ENCODE measurements around the gene FMNL3.

Gene FMNL3

DNA sequence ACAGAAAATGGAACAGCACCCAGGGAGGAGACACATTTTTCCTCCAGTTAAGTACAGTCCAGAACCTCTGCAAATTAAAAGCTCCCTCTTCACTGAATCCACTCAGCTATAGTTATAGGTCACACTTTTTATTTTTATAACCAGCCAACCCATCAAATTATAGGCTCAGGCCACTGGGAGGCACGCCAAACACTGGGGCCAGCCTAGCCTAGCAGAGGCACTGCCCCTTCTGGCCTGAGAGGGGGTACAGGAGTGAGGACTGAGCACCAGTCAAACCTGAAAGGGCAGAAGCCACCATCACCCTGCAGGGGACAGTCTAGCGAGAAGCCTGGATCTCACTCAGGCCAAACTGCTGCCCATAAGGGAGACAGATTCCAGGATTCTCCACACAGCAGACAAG is 19.3 kb downstream of the FMNL3 start:
- DNase-seq (ENCODE audit: low read depth, low spot score), result no peak
- Histone ChIP-seq H3K27me3 (ENCODE audit: insufficient read depth, insufficient read length) (no peaks in the 10 kb centered on the region), H3K4me3 (ENCODE audit: insufficient read length, low read depth) (no peak overlapping the region), H3K9me3 (ENCODE audit: insufficient read depth, low read length) (no peaks in the 10 kb centered on the region), H3K36me3 (ENCODE audit: insufficient read depth, insufficient read length, low read length) (no peaks in the 10 kb centered on the region), H3K9ac (ENCODE audit: insufficient read length, low read depth) (no peak overlapping the region), H3K4me1 (ENCODE audit: insufficient read depth, insufficient read length) (no peaks in the 10 kb centered on the region)
- TF ChIP-seq SUZ12 (IDR thresholded peaks at IDR 0.05; ENCODE audit: extremely low read depth, insufficient read depth, insufficient read length) (no peak), YY1 (IDR thresholded peaks at IDR 0.05; ENCODE audit: insufficient read depth, insufficient read length) (no peak), ZNF274 (IDR thresholded peaks at IDR 0.05; ENCODE audit: low read depth, low read length) (no peak)

DNA sequence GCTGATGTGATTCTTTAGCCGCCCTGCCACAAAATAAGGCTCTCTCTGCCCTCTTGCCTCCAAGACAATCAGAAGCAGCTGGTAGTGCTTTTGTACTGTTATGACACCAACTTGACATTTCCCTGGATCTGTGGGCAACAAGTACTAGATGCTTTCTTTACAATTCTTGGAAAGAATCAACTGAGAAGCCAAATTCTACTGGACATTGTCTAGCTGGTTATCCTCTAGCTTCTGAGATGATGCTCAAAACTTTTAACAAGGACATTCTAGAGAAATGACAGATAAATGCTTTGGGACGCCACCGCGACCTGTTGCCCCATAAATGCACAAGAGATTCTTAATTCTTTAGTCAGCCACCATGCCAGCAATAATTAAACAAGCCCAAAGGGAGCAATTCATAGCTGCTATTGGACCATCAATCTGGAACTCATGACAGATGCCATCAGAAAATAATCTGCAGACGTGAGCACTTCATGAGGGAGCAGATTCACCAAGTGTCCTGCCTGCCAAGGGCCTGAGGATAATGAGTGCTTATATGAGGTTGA is 22.8 kb downstream of the FMNL3 start:
- Histone ChIP-seq H3K4me1 (ENCODE audit: insufficient read depth, insufficient read length) (no peaks in the 10 kb centered on the region), H3K9me3 (ENCODE audit: insufficient read depth, low read length) (no peaks in the 10 kb centered on the region), H3K36me3 (ENCODE audit: insufficient read depth, insufficient read length, low read length) (no peaks in the 10 kb centered on the region), H3K9ac (ENCODE audit: insufficient read length, low read depth) (no peak overlapping the region), H3K27me3 (ENCODE audit: insufficient read depth, insufficient read length) (no peaks in the 10 kb centered on the region), H3K4me3 (ENCODE audit: insufficient read length, low read depth) (no peak overlapping the region)
- TF ChIP-seq SUZ12 (IDR thresholded peaks at IDR 0.05; ENCODE audit: extremely low read depth, insufficient read depth, insufficient read length), result no peak
- no peak for TF ChIP-seq YY1 (IDR thresholded peaks at IDR 0.05; ENCODE audit: insufficient read depth, insufficient read length)
- TF ChIP-seq ZNF274 (IDR thresholded peaks at IDR 0.05; ENCODE audit: low read depth, low read length), result no peak
- DNase-seq (ENCODE audit: low read depth, low spot score), result no peak

GRCh38 chr12:49683599-49684309 is 23.5 kb downstream of the FMNL3 start:
- Histone ChIP-seq H3K4me3 (ENCODE audit: insufficient read length, low read depth) (no peak overlapping the region), H3K36me3 (ENCODE audit: insufficient read depth, insufficient read length, low read length) (no peaks in the 10 kb centered on the region), H3K9me3 (ENCODE audit: insufficient read depth, low read length) (no peaks in the 10 kb centered on the region), H3K27me3 (ENCODE audit: insufficient read depth, insufficient read length) (no peaks in the 10 kb centered on the region), H3K9ac (ENCODE audit: insufficient read length, low read depth) (no peak overlapping the region), H3K4me1 (ENCODE audit: insufficient read depth, insufficient read length) (no peaks in the 10 kb centered on the region)
- DNase-seq (ENCODE audit: low read depth, low spot score), result no peak
- TF ChIP-seq YY1 (IDR thresholded peaks at IDR 0.05; ENCODE audit: insufficient read depth, insufficient read length) (no peak), ZNF274 (IDR thresholded peaks at IDR 0.05; ENCODE audit: low read depth, low read length) (no peak), SUZ12 (IDR thresholded peaks at IDR 0.05; ENCODE audit: extremely low read depth, insufficient read depth, insufficient read length) (no peak)

DNA sequence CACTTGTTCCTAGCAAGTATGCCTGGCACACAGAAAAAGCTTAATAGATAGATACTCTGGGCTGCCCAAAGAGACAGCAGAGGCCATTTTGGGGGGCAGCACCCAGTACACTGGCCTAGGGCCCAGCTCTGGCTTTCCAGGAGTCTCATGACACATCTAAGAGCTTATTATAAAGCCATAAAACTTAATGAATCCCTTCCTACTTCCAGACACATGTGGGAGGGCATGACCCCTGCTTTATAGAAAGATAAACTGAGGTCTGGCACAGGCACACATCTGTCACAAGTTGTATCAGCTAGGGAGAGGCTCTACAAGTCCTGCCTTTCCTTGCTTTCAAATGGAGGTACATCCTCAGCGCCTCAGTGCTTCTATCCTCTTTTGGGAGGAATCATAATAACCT is 27.1 kb downstream of the FMNL3 start:
- Histone ChIP-seq H3K4me1 (ENCODE audit: insufficient read depth, insufficient read length) (no peaks in the 10 kb centered on the region), H3K9ac (ENCODE audit: insufficient read length, low read depth) (no peak overlapping the region), H3K27me3 (ENCODE audit: insufficient read depth, insufficient read length) (no peaks in the 10 kb centered on the region), H3K9me3 (ENCODE audit: insufficient read depth, low read length) (no peaks in the 10 kb centered on the region), H3K36me3 (ENCODE audit: insufficient read depth, insufficient read length, low read length) (no peaks in the 10 kb centered on the region), H3K4me3 (ENCODE audit: insufficient read length, low read depth) (no peak overlapping the region)
- no peak for DNase-seq (ENCODE audit: low read depth, low spot score)
- no peak for TF ChIP-seq ZNF274 (IDR thresholded peaks at IDR 0.05; ENCODE audit: low read depth, low read length)
- no peak for TF ChIP-seq YY1 (IDR thresholded peaks at IDR 0.05; ENCODE audit: insufficient read depth, insufficient read length)
- TF ChIP-seq SUZ12 (IDR thresholded peaks at IDR 0.05; ENCODE audit: extremely low read depth, insufficient read depth, insufficient read length), result no peak

DNA sequence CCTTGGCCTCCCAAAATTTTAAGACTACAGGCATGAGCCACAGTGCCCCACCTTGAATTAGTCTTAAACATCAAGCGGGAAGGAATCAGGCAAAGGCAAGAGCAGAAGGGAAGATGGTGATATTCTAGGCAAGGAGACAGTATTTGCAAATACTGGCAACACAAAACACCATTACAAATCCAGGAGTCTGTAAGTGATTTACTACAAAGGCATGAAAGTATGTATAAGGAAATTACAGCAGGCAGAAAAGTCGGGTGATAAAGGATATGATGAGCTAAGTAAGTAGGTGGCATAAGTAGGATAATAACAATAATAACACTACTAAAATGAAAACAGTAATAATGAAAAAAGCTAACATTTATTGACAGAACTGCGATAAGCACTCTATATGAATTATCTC is 28.5 kb downstream of the FMNL3 start:
- Histone ChIP-seq H3K9me3 (ENCODE audit: insufficient read depth, low read length) (no peaks in the 10 kb centered on the region), H3K4me3 (ENCODE audit: insufficient read length, low read depth) (no peak overlapping the region), H3K9ac (ENCODE audit: insufficient read length, low read depth) (no peak overlapping the region), H3K36me3 (ENCODE audit: insufficient read depth, insufficient read length, low read length) (no peaks in the 10 kb centered on the region), H3K4me1 (ENCODE audit: insufficient read depth, insufficient read length) (peaks cover 2% of the 10 kb centered on the region), H3K27me3 (ENCODE audit: insufficient read depth, insufficient read length) (no peaks in the 10 kb centered on the region)
- no peak for DNase-seq (ENCODE audit: low read depth, low spot score)
- TF ChIP-seq SUZ12 (IDR thresholded peaks at IDR 0.05; ENCODE audit: extremely low read depth, insufficient read depth, insufficient read length) (no peak), YY1 (IDR thresholded peaks at IDR 0.05; ENCODE audit: insufficient read depth, insufficient read length) (no peak), ZNF274 (IDR thresholded peaks at IDR 0.05; ENCODE audit: low read depth, low read length) (no peak)

GRCh38 chr12:49675137-49675536 is 32.1 kb downstream of the FMNL3 start:
- H3K9ac ChIP-seq (ENCODE audit: insufficient read length, low read depth), result no peak overlapping the region
- no peak for DNase-seq (ENCODE audit: low read depth, low spot score)
- H3K4me3 ChIP-seq (ENCODE audit: insufficient read length, low read depth), result no peak overlapping the region
- TF ChIP-seq YY1 (IDR thresholded peaks at IDR 0.05; ENCODE audit: insufficient read depth, insufficient read length) (no peak), ZNF274 (IDR thresholded peaks at IDR 0.05; ENCODE audit: low read depth, low read length) (no peak), SUZ12 (IDR thresholded peaks at IDR 0.05; ENCODE audit: extremely low read depth, insufficient read depth, insufficient read length) (no peak)
- no peaks in the 10 kb centered on the region for H3K27me3 ChIP-seq (ENCODE audit: insufficient read depth, insufficient read length)
- H3K4me1 ChIP-seq (ENCODE audit: insufficient read depth, insufficient read length), result peaks cover 11% of the 10 kb centered on the region
- no peaks in the 10 kb centered on the region for H3K9me3 ChIP-seq (ENCODE audit: insufficient read depth, low read length)
- peaks cover 4% of the 10 kb centered on the region for H3K36me3 ChIP-seq (ENCODE audit: insufficient read depth, insufficient read length, low read length)

GRCh38 chr12:49674318-49674981 is 32.8 kb downstream of the FMNL3 start:
- Histone ChIP-seq H3K9me3 (ENCODE audit: insufficient read depth, low read length) (no peaks in the 10 kb centered on the region), H3K27me3 (ENCODE audit: insufficient read depth, insufficient read length) (no peaks in the 10 kb centered on the region), H3K4me1 (ENCODE audit: insufficient read depth, insufficient read length) (peaks cover 11% of the 10 kb centered on the region), H3K4me3 (ENCODE audit: insufficient read length, low read depth) (no peak overlapping the region), H3K9ac (ENCODE audit: insufficient read length, low read depth) (no peak overlapping the region), H3K36me3 (ENCODE audit: insufficient read depth, insufficient read length, low read length) (peaks cover 4% of the 10 kb centered on the region)
- DNase-seq (ENCODE audit: low read depth, low spot score), result no peak
- TF ChIP-seq SUZ12 (IDR thresholded peaks at IDR 0.05; ENCODE audit: extremely low read depth, insufficient read depth, insufficient read length) (no peak), YY1 (IDR thresholded peaks at IDR 0.05; ENCODE audit: insufficient read depth, insufficient read length) (no peak), ZNF274 (IDR thresholded peaks at IDR 0.05; ENCODE audit: low read depth, low read length) (no peak)

All from NT2/D1 (cell line).